Measurements from ENCODE around the gene SLC1A2. TPM values are rescaled to one million over a fixed set of nuclear protein-coding genes. Genes with fewer than 3 reads are reported as not detected.

The SLC1A2 gene
- total and polyA plus RNA-seq, 2 donors (not counting 3 experiments of a cell fraction or from before 2014, with no cell fraction given) = not detected

GRCh38 chr11:35338921-35339320 is 80.4 kb downstream of the SLC1A2 start:
- no peaks in the 10 kb centered on the region for H3K79me2 ChIP-seq (ENCODE audit: control insufficient read depth, insufficient read depth, low read length)
- DNase-seq (ENCODE audit: low read depth, low spot score) (no peak), FAIRE-seq (no peak)
- no peaks in the 10 kb centered on the region for H4K20me1 ChIP-seq (replicated peaks; ENCODE audit: control insufficient read depth, extremely low read depth, insufficient read depth, low read length)
- no peaks in the 10 kb centered on the region for H3K27me3 ChIP-seq (ENCODE audit: control insufficient read depth in 2 of 2, insufficient read depth in 2 of 2, low read length in 2 of 2)
- intact Hi-C loops (cut with micrococcal nuclease) (no loop called here), dilution Hi-C loops (cut with MboI; ENCODE audit: extremely low pct_ligation_motif_present, low sequenced_read_pairs) (no loop called here)
- H3K36me3 ChIP-seq (ENCODE audit: control insufficient read depth in 2 of 2, extremely low read depth in 1 of 2, insufficient read depth in 2 of 2, low read length in 2 of 2) = no peaks in the 10 kb centered on the region
- H3K9ac ChIP-seq (replicated peaks; ENCODE audit: extremely low read depth, insufficient read depth, low read length) = no peak overlapping the region
- TF ChIP-seq POLR2AphosphoS5 (IDR thresholded peaks at IDR 0.05; ENCODE audit: insufficient read depth, low read depth, low read length) (no peak), CTCF (IDR thresholded peaks at IDR 0.05; ENCODE audit: extremely low read depth in 1 of 2, insufficient read depth in 1 of 2, low read depth in 1 of 2, low read length in 2 of 2) (no peak), MAX (IDR thresholded peaks at IDR 0.05; ENCODE audit: insufficient read depth, insufficient read length) (no peak)
- H2AFZ ChIP-seq (ENCODE audit: low read depth, low read length) = no peak overlapping the region
- POLR2A ChIA-PET = interaction anchor here (0.6 kb wide), 1 partner anchor 9 kb away, joined by 3 read pairs; no protein-coding TSS in a partner anchor
- no peak overlapping the region for H3K27ac ChIP-seq (ENCODE audit: insufficient read depth, low read depth, low read length)
- no peaks in the 10 kb centered on the region for H3K4me1 ChIP-seq (ENCODE audit: control insufficient read depth, extremely low read depth, insufficient read depth, low read length)
- BruUV-seq (replicated peaks) = no TSS peak
- no peaks in the 10 kb centered on the region for H3K9me3 ChIP-seq (replicated peaks; ENCODE audit: control insufficient read depth, insufficient read depth, low read length)
- CTCF ChIA-PET = interaction anchor here (2.0 kb wide), 1 partner anchor 10 kb away, joined by 8 read pairs; no protein-coding TSS in a partner anchor
- no peaks in the 10 kb centered on the region for H3K9me1 ChIP-seq (replicated peaks; ENCODE audit: control insufficient read depth, extremely low read depth, insufficient read depth, low read length)
- no peak overlapping the region for H3K4me2 ChIP-seq (ENCODE audit: insufficient read depth, low read length)
- H3K4me3 ChIP-seq (replicated peaks in 1 of 3; ENCODE audit: insufficient read depth in 1 of 3, low read depth in 1 of 3, low read length in 3 of 3) = no peak overlapping the region

- no peak for FAIRE-seq
- Histone ChIP-seq H3K27ac (ENCODE audit: insufficient read depth, low read depth, low read length) (no peak overlapping the region), H3K36me3 (ENCODE audit: control insufficient read depth in 2 of 2, extremely low read depth in 1 of 2, insufficient read depth in 2 of 2, low read length in 2 of 2) (no peaks in the 10 kb centered on the region), H3K4me3 (replicated peaks in 1 of 3; ENCODE audit: insufficient read depth in 1 of 3, low read depth in 1 of 3, low read length in 3 of 3) (no peak overlapping the region), H3K9me1 (replicated peaks; ENCODE audit: control insufficient read depth, extremely low read depth, insufficient read depth, low read length) (no peaks in the 10 kb centered on the region), H3K27me3 (ENCODE audit: control insufficient read depth in 2 of 2, insufficient read depth in 2 of 2, low read length in 2 of 2) (no peaks in the 10 kb centered on the region), H3K9ac (replicated peaks; ENCODE audit: extremely low read depth, insufficient read depth, low read length) (no peak overlapping the region), H3K4me2 (ENCODE audit: insufficient read depth, low read length) (no peak overlapping the region), H3K9me3 (replicated peaks; ENCODE audit: control insufficient read depth, insufficient read depth, low read length) (no peaks in the 10 kb centered on the region), H2AFZ (ENCODE audit: low read depth, low read length) (no peak overlapping the region), H3K4me1 (ENCODE audit: control insufficient read depth, extremely low read depth, insufficient read depth, low read length) (no peaks in the 10 kb centered on the region), H4K20me1 (replicated peaks; ENCODE audit: control insufficient read depth, extremely low read depth, insufficient read depth, low read length) (no peaks in the 10 kb centered on the region), H3K79me2 (ENCODE audit: control insufficient read depth, insufficient read depth, low read length) (no peaks in the 10 kb centered on the region)
- POLR2A ChIA-PET = no interaction called here
- no TSS peak for BruUV-seq (replicated peaks)
- dilution Hi-C loops (cut with MboI; ENCODE audit: extremely low pct_ligation_motif_present, low sequenced_read_pairs) = no loop called here
- no peak for DNase-seq (ENCODE audit: low read depth, low spot score)
- intact Hi-C loops (cut with micrococcal nuclease) = no loop called here
- no peak for TF ChIP-seq FOS (IDR thresholded peaks at IDR 0.05; ENCODE audit: borderline replicate concordance, insufficient read depth, low read length)
- TF ChIP-seq CTCF (IDR thresholded peaks at IDR 0.05; ENCODE audit: extremely low read depth in 1 of 2, insufficient read depth in 1 of 2, low read depth in 1 of 2, low read length in 2 of 2) = no peak
- TF ChIP-seq EZH2 (IDR thresholded peaks at IDR 0.05; ENCODE audit: borderline replicate concordance, low read depth, low read length, severe bottlenecking) = no peak
- no peak for TF ChIP-seq GATA2 (IDR thresholded peaks at IDR 0.05; ENCODE audit: insufficient read depth, insufficient read length, low read depth, low read length)
- no peak for TF ChIP-seq MYC (IDR thresholded peaks at IDR 0.05; ENCODE audit: low read depth, low read length)
- no peak for TF ChIP-seq MAX (IDR thresholded peaks at IDR 0.05; ENCODE audit: insufficient read depth, insufficient read length)
- no peak for TF ChIP-seq POLR2A (IDR thresholded peaks at IDR 0.05; ENCODE audit: low read depth, low read length)
- TF ChIP-seq POLR2AphosphoS5 (IDR thresholded peaks at IDR 0.05; ENCODE audit: insufficient read depth, low read depth, low read length) = no peak
- TF ChIP-seq JUN (IDR thresholded peaks at IDR 0.05; ENCODE audit: borderline replicate concordance, insufficient read depth, insufficient read length, low read depth) = no peak
- CTCF ChIA-PET = interaction anchor here (2.0 kb wide), 1 partner anchor 11 kb away, joined by 8 read pairs; no protein-coding TSS in a partner anchor
Measured at GRCh38 chr11:35337914-35338305, 81.4 kb downstream of the SLC1A2 start.

All from endothelial cell of umbilical vein (primary cell).